PC-9 (cell line): ENCODE data around the gene EGLN1. TPM values are rescaled to one million over a fixed set of nuclear protein-coding genes. Genes with fewer than 3 reads are reported as not detected.
A peak's percentile ranks its signal among the peaks of the same experiment; 100 is the strongest.

Experiments
- BruUV-seq: library from RNA; stranded (reverse); fragments of 400-500 nt; replicated peaks from 2 replicates; lab custom pipeline; 2021; lab: Mats Ljungman, UMichigan
- CTCF ChIA-PET: fragments of 300-600 bp; sonication (Branson Sonifier 250); formaldehyde crosslinking; loops from one replicate; lab custom pipeline; 2022; ENCODE audit warnings: antibody characterized with exemption; lab: Charles Lee
- POLR2A ChIA-PET: fragments of 300-600 bp; sonication (Branson Sonifier 250); formaldehyde crosslinking; loops from one replicate; lab custom pipeline; 2022; ENCODE audit warnings: antibody characterized with exemption; ENCODE audit not compliant: unreplicated experiment; lab: Charles Lee
- DNase-seq, 2 experiments: peaks; one replicate each; pipeline versions ENCODE4 v3.0.0 to v3.0.0-alpha.2; 2015 to 2022; ENCODE audit warnings: mixed read lengths in 1 of 2
- H2AFZ ChIP-seq: fragments of 200-600 bp; sonication (generic); 2 replicates; pipeline ENCODE4 v1.8.1; 2017; ENCODE audit warnings: antibody characterized with exemption
- H3F3A ChIP-seq: fragments of 200-600 bp; sonication (generic); 2 replicates; pipeline ENCODE4 v1.8.1; 2017; ENCODE audit warnings: antibody characterized with exemption, mild to moderate bottlenecking, low read depth; ENCODE audit not compliant: insufficient read depth
- H3K27ac ChIP-seq: fragments of 200-600 bp; sonication (generic); 2 replicates; pipeline ENCODE4 v1.6.1; 2016; ENCODE audit warnings: mixed run types
- H3K27me3 ChIP-seq: fragments of 200-600 bp; sonication (generic); 2 replicates; pipeline ENCODE4 v1.6.1; 2016; ENCODE audit warnings: low read depth, mixed run types; ENCODE audit not compliant: insufficient read depth
- H3K36me3 ChIP-seq: fragments of 200-600 bp; sonication (generic); 2 replicates; pipeline ENCODE4 v1.6.1; 2016; ENCODE audit warnings: low read depth, mixed run types
- H3K4me1 ChIP-seq: fragments of 200-600 bp; sonication (generic); replicated peaks from 2 replicates; pipeline ENCODE4 v1.6.1; 2016; ENCODE audit warnings: mixed run types; ENCODE audit not compliant: insufficient read depth
- H3K4me2 ChIP-seq: fragments of 200-600 bp; sonication (generic); 2 replicates; pipeline ENCODE4 v1.6.1; 2017; ENCODE audit warnings: mixed run types
- H3K4me3 ChIP-seq: fragments of 200-600 bp; sonication (generic); 2 replicates; pipeline ENCODE4 v1.6.1; 2016; ENCODE audit warnings: mixed run types
- H3K79me2 ChIP-seq: fragments of 200-600 bp; sonication (generic); 2 replicates; pipeline ENCODE4 v1.6.1; 2017; ENCODE audit warnings: low read depth, mixed run types
- H3K9me2 ChIP-seq: fragments of 200-600 bp; sonication (generic); 2 replicates; pipeline ENCODE4 v1.8.1; 2017; ENCODE audit warnings: mild to moderate bottlenecking; ENCODE audit not compliant: insufficient read depth
- H3K9me3 ChIP-seq: fragments of 200-600 bp; sonication (generic); 2 replicates; pipeline ENCODE4 v1.8.1; 2016; ENCODE audit warnings: low read depth; ENCODE audit not compliant: insufficient read depth
- H4K20me1 ChIP-seq: fragments of 200-600 bp; sonication (generic); 2 replicates; pipeline ENCODE4 v1.8.1; 2017; ENCODE audit not compliant: insufficient read depth
- CTCF ChIP-seq: fragments of 200-600 bp; sonication (generic); conservative IDR thresholded peaks from 2 replicates; pipeline ENCODE4 v1.6.1; 2017; ENCODE audit warnings: mixed run types, antibody characterized with exemption, mild to moderate bottlenecking, moderate library complexity
- EZH2 ChIP-seq: fragments of 200-600 bp; sonication (generic); IDR thresholded peaks from 2 replicates; pipeline ENCODE4 v1.8.0; 2017; ENCODE audit warnings: antibody characterized with exemption, low read depth
- intact Hi-C: fragments of 100-400 bp; cut with micrococcal nuclease; formaldehyde crosslinking; loops from one replicate; pipeline ENCODE4 v1.10.0; 2022; ENCODE audit not compliant: unreplicated experiment
- total RNA-seq: library from RNA; stranded (reverse); gene quantifications from 2 replicates; pipeline ENCODE4 v1.2.3, GENCODE V29; 2021

EGLN1 gene
- total RNA-seq, 1 experiment from 2014 or later = 18.8 TPM

DNA sequence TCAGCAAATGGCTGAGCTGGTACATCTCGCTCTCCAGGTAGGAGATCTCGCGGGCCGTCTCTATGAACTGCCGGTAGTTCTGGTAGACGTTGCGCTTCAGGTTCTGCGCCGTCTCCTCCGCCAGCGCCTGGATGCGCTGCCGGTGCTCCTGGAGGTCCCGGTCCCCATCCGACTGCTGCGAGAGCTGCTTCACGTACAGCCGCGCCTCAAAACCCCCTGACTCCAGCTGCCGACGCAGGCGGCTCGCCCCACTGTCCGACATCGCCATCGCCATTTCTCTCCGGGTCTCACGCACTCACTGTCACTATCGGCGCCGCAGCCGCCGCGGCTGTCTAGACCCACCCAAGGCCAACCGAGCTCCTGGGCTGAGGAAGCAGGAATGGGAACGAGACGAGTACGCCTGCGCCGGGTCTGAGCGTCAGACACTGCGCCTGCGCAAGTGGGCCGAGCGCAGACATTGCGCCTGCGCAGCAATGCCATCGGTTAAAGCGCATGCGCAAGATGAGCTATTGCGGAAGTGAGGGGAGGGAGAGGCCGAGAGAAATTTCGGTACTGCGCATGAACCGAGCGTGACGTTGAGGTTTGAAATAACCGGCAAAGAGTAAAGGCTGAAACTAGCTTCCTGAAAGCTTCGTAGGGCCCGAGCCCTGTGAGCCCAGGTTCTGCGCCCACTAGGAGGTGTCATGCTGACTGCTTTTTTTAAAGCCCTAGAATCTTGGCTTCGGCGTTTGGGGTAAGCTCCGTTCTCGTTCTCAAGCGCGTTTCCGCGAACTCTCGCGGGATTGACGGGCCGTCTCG lies 84.4 kb downstream of the EGLN1 start, which contains the start of gene EXOC8:
Gene EXOC8, minus strand, starts transcription at position 381 of the 798 bp plus-strand sequence. Its CDS starts 107 bp downstream, at position 274.
- Histone ChIP-seq H3K27ac (peak within 1 kb of the TSS; percentile 89), H3K79me2 (peaks cover 83% of the 10 kb centered on the region), H3F3A (no peaks in the 10 kb centered on the region), H3K27me3 (no peaks in the 10 kb centered on the region), H3K9me3 (no peaks in the 10 kb centered on the region), H3K4me3 (peak within 1 kb of the TSS; percentile 72), H3K9me2 (no peaks in the 10 kb centered on the region), H2AFZ (peak within 1 kb of the TSS; percentile 99), H3K36me3 (peaks cover 33% of the 10 kb centered on the region), H4K20me1 (peaks cover 39% of the 10 kb centered on the region), H3K4me1 (peaks cover 51% of the 10 kb centered on the region), H3K4me2 (peak within 1 kb of the TSS; percentile 99)
- CTCF ChIA-PET = no interaction called here
- DNase-seq = peak; percentile 92 to 98
- no TSS peak for BruUV-seq
- TF ChIP-seq CTCF = no peak
- TF ChIP-seq EZH2 = no peak
- intact Hi-C loops = loop anchor here (2.0 to 10.0 kb wide), 2 partner anchors 85 to 693 kb away; partner anchors contain the start of genes COG2 and EGLN1
- POLR2A ChIA-PET = interaction anchor here (0.5 to 0.9 kb wide), 13 partner anchors 84 to 1983 kb away, joined by 3 to 10 read pairs (median 4); partner anchors contain the start of gene EGLN1

- peak overlapping the region; percentile 99 for H3K4me2 ChIP-seq
- H3K36me3 ChIP-seq = peaks cover 35% of the 10 kb centered on the region
- no peaks in the 10 kb centered on the region for H3K9me3 ChIP-seq
- peaks cover 40% of the 10 kb centered on the region for H4K20me1 ChIP-seq
- no peaks in the 10 kb centered on the region for H3K9me2 ChIP-seq
- peak overlapping the region; percentile 72 for H3K4me3 ChIP-seq
- peaks cover 89% of the 10 kb centered on the region for H3K79me2 ChIP-seq
- BruUV-seq = no TSS peak
- TF ChIP-seq CTCF = no peak
- no peak for TF ChIP-seq EZH2
- H3K4me1 ChIP-seq = peaks cover 54% of the 10 kb centered on the region
- H3K27ac ChIP-seq = peak overlapping the region; percentile 89; the same call in 1 of the 2 replicates
- intact Hi-C loops = loop anchor here (10.0 kb wide), 1 partner anchor 692 kb away; the partner anchor contains the start of gene COG2
- no peaks in the 10 kb centered on the region for H3F3A ChIP-seq
- CTCF ChIA-PET = no interaction called here
- peak overlapping the region; percentile 99 for H2AFZ ChIP-seq
- no peak for DNase-seq
- no peaks in the 10 kb centered on the region for H3K27me3 ChIP-seq
- POLR2A ChIA-PET = interaction anchor here (0.5 kb wide), 1 partner anchor 232 kb away, joined by 4 read pairs; no protein-coding TSS in a partner anchor
Measured at GRCh38 chr1:231337043-231337471, 85.0 kb downstream of the EGLN1 start.

- DNase-seq = no peak
- H4K20me1 ChIP-seq = peaks cover 40% of the 10 kb centered on the region
- H3K36me3 ChIP-seq = peaks cover 29% of the 10 kb centered on the region
- H3K9me3 ChIP-seq = no peaks in the 10 kb centered on the region
- no peaks in the 10 kb centered on the region for H3K27me3 ChIP-seq
- H3F3A ChIP-seq = no peaks in the 10 kb centered on the region
- H3K4me3 ChIP-seq = peak overlapping the region; percentile 72
- H3K27ac ChIP-seq = no peak overlapping the region
- intact Hi-C loops = loop anchor here (2.0 to 10.0 kb wide), 2 partner anchors 95 to 691 kb away; partner anchors contain the start of genes COG2 and GNPAT
- ChIA-PET CTCF (no interaction called here), POLR2A (no interaction called here)
- TF ChIP-seq EZH2 (no peak), CTCF (no peak)
- no peaks in the 10 kb centered on the region for H3K9me2 ChIP-seq
- peak overlapping the region; percentile 99 for H3K4me2 ChIP-seq
- BruUV-seq = no TSS peak
- H2AFZ ChIP-seq = no peak overlapping the region
- H3K79me2 ChIP-seq = peaks cover 85% of the 10 kb centered on the region
- H3K4me1 ChIP-seq = peaks cover 54% of the 10 kb centered on the region
Measured at GRCh38 chr1:231335663-231336602, 86.2 kb downstream of the EGLN1 start.
